GM18861 (cell line): Measurements from ENCODE around the gene FAM169A.
"Not testable (repeated sequence)": the region's sequence is repeated elsewhere in the genome, so short reads cannot be mapped to it uniquely, and the experiment has no call there.

ENCODE experiments used
- ATAC-seq: cut with Tn5 transposase; IDR thresholded peaks from one replicate; pipeline ENCODE4 v1.9.1; 2021; ENCODE audit not compliant: unreplicated experiment

The FAM169A gene

GRCh38 chr5:74801941-74802340 lies 64.2 kb downstream of the FAM169A start:
- no peak for ATAC-seq

- no peak for ATAC-seq
These were observed 65.0 kb downstream of the FAM169A start for GRCh38 chr5:74801197-74801596.

GRCh38 chr5:74798977-74799911 lies 66.9 kb downstream of the FAM169A start:
- no peak for ATAC-seq

GRCh38 chr5:74791669-74792068 lies 74.5 kb downstream of the FAM169A start:
- not testable (repeated sequence) for ATAC-seq

GRCh38 chr5:74787424-74787823 lies 78.8 kb downstream of the FAM169A start:
- ATAC-seq = no peak

GRCh38 chr5:74786851-74787250 lies 79.3 kb downstream of the FAM169A start:
- ATAC-seq = no peak

- ATAC-seq = no peak
These were observed 87.6 kb downstream of the FAM169A start for GRCh38 chr5:74778609-74779008.

- no peak for ATAC-seq
These were observed 93.8 kb downstream of the FAM169A start for GRCh38 chr5:74772359-74772758.

GRCh38 chr5:74767579-74767913 lies 98.6 kb downstream of the FAM169A start:
- peak; percentile 11 for ATAC-seq

GRCh38 chr5:74766849-74767578 lies 99.2 kb downstream of the FAM169A start, which contains the start of the genes GFM2 and NSA2:
TSS of gene GFM2 (minus strand) at chr5:74767117. CDS start at chr5:74763742, 3,375 bp downstream.
TSS of gene NSA2 (plus strand) at chr5:74767249. CDS start at chr5:74767361, 112 bp downstream.
- peak; percentile 88 for ATAC-seq

GRCh38 chr5:74766418-74766848 lies 99.8 kb downstream of the FAM169A start:
- peak; percentile 30 for ATAC-seq

GRCh38 chr5:74765929-74766328 lies 100.3 kb downstream of the FAM169A start:
- no peak for ATAC-seq

GRCh38 chr5:74765201-74765600 lies 101.0 kb downstream of the FAM169A start:
- no peak for ATAC-seq

- no peak for ATAC-seq
These were observed 102.7 kb downstream of the FAM169A start for GRCh38 chr5:74763504-74763903.

- no peak for ATAC-seq
These were observed 103.6 kb downstream of the FAM169A start for GRCh38 chr5:74762599-74762998.

- no peak for ATAC-seq
These were observed 104.9 kb downstream of the FAM169A start for GRCh38 chr5:74761241-74761640.

- not testable (repeated sequence) for ATAC-seq
These were observed 117.4 kb downstream of the FAM169A start for GRCh38 chr5:74748742-74749141.

GRCh38 chr5:74738406-74738805 lies 127.8 kb downstream of the FAM169A start:
- no peak for ATAC-seq

GRCh38 chr5:74736759-74737158 lies 129.4 kb downstream of the FAM169A start:
- no peak for ATAC-seq
